ENCODE results near the gene ECM2. TPM values are rescaled to one million over a fixed set of nuclear protein-coding genes. Genes with fewer than 3 reads are reported as not detected.

Gene ECM2
- total and polyA plus RNA-seq, 2 experiments from 2014 or later, result 4.0 to 20.8 TPM

GRCh38 chr9:92478783-92479182 is 57.0 kb downstream of the ECM2 start:
- Histone ChIP-seq H3K9me2 (replicated peaks; ENCODE audit: insufficient read depth) (no peaks in the 10 kb centered on the region), H2AFZ (no peak overlapping the region), H3K27ac (peak overlapping the region; percentile 82), H3K9me3 (ENCODE audit: low read depth) (no peaks in the 10 kb centered on the region), H4K20me1 (ENCODE audit: insufficient read depth, poor library complexity, severe bottlenecking) (no peaks in the 10 kb centered on the region), H3K4me3 (no peak overlapping the region), H3K4me2 (no peak overlapping the region), H3K27me3 (no peaks in the 10 kb centered on the region), H3K79me2 (no peaks in the 10 kb centered on the region), H3K4me1 (ENCODE audit: insufficient read depth) (peaks cover 12% of the 10 kb centered on the region), H3K36me3 (replicated peaks; ENCODE audit: insufficient read depth, low read depth) (no peaks in the 10 kb centered on the region)
- WGBS (ENCODE audit: low lambda C conversion rate, missing lambda C conversion rate), result 94% methylated on average over 7 of the region's 7 CpGs
- no peak for TF ChIP-seq EZH2phosphoT487 (IDR thresholded peaks at IDR 0.05; ENCODE audit: low read depth, severe bottlenecking, unreplicated experiment)
- TF ChIP-seq CTCF (IDR thresholded peaks at IDR 0.05; ENCODE audit: poor library complexity), result no peak
- TF ChIP-seq EZH2 (IDR thresholded peaks at IDR 0.05; ENCODE audit: borderline replicate concordance), result no peak
- DNase-seq (ENCODE audit: low spot score), result no peak

GRCh38 chr9:92476962-92477361 is 58.8 kb downstream of the ECM2 start:
- H3K27ac ChIP-seq, result no peak overlapping the region
- 100% methylated on average over 1 of the region's 1 CpG for WGBS (ENCODE audit: low lambda C conversion rate, missing lambda C conversion rate)
- H3K9me3 ChIP-seq (ENCODE audit: low read depth), result no peaks in the 10 kb centered on the region
- no peak for DNase-seq (ENCODE audit: low spot score)
- H3K79me2 ChIP-seq, result no peaks in the 10 kb centered on the region
- no peaks in the 10 kb centered on the region for H3K9me2 ChIP-seq (replicated peaks; ENCODE audit: insufficient read depth)
- no peak overlapping the region for H2AFZ ChIP-seq
- H3K27me3 ChIP-seq, result no peaks in the 10 kb centered on the region
- H3K4me2 ChIP-seq, result no peak overlapping the region
- no peak overlapping the region for H3K4me3 ChIP-seq
- H4K20me1 ChIP-seq (ENCODE audit: insufficient read depth, poor library complexity, severe bottlenecking), result no peaks in the 10 kb centered on the region
- H3K36me3 ChIP-seq (replicated peaks; ENCODE audit: insufficient read depth, low read depth), result no peaks in the 10 kb centered on the region
- no peak for TF ChIP-seq CTCF (IDR thresholded peaks at IDR 0.05; ENCODE audit: poor library complexity)
- no peak for TF ChIP-seq EZH2phosphoT487 (IDR thresholded peaks at IDR 0.05; ENCODE audit: low read depth, severe bottlenecking, unreplicated experiment)
- TF ChIP-seq EZH2 (IDR thresholded peaks at IDR 0.05; ENCODE audit: borderline replicate concordance), result no peak
- peaks cover 12% of the 10 kb centered on the region for H3K4me1 ChIP-seq (ENCODE audit: insufficient read depth)

GRCh38 chr9:92474587-92474986 is 61.2 kb downstream of the ECM2 start:
- Histone ChIP-seq H3K79me2 (no peaks in the 10 kb centered on the region), H3K4me1 (ENCODE audit: insufficient read depth) (peaks cover 4% of the 10 kb centered on the region), H3K4me2 (no peak overlapping the region), H3K27ac (no peak overlapping the region), H3K9me3 (ENCODE audit: low read depth) (no peaks in the 10 kb centered on the region), H2AFZ (no peak overlapping the region), H3K9me2 (replicated peaks; ENCODE audit: insufficient read depth) (no peaks in the 10 kb centered on the region), H3K27me3 (no peaks in the 10 kb centered on the region), H4K20me1 (ENCODE audit: insufficient read depth, poor library complexity, severe bottlenecking) (no peaks in the 10 kb centered on the region), H3K4me3 (no peak overlapping the region), H3K36me3 (replicated peaks; ENCODE audit: insufficient read depth, low read depth) (no peaks in the 10 kb centered on the region)
- TF ChIP-seq EZH2 (IDR thresholded peaks at IDR 0.05; ENCODE audit: borderline replicate concordance) (no peak), EZH2phosphoT487 (IDR thresholded peaks at IDR 0.05; ENCODE audit: low read depth, severe bottlenecking, unreplicated experiment) (no peak), CTCF (IDR thresholded peaks at IDR 0.05; ENCODE audit: poor library complexity) (no peak)
- WGBS (ENCODE audit: low lambda C conversion rate, missing lambda C conversion rate), result 93% methylated on average over 3 of the region's 3 CpGs
- DNase-seq (ENCODE audit: low spot score), result no peak

DNA sequence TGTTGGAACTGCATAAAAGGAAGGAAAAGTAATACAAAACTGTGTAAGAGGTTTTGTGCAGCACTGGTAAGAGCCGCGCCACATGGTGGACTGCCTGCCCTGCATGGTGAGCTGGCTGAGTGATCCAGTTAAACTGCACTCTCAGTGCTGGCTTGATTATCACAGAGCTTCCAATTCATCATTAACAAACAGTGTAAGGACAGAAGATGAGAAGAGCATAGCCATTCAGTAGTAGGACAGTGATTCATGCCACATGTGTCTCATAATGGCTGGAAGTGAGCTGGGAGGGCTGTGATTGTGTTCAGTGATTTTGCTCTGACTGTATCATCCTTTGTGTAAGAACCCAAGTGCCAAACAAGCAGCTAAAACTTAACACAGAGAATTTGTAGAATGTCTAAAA is 67.6 kb downstream of the ECM2 start:
- DNase-seq (ENCODE audit: low spot score), result no peak
- Histone ChIP-seq H3K9me2 (replicated peaks; ENCODE audit: insufficient read depth) (no peaks in the 10 kb centered on the region), H3K4me1 (ENCODE audit: insufficient read depth) (no peaks in the 10 kb centered on the region), H2AFZ (no peak overlapping the region), H4K20me1 (ENCODE audit: insufficient read depth, poor library complexity, severe bottlenecking) (no peaks in the 10 kb centered on the region), H3K4me2 (no peak overlapping the region), H3K4me3 (no peak overlapping the region), H3K79me2 (no peaks in the 10 kb centered on the region), H3K36me3 (replicated peaks; ENCODE audit: insufficient read depth, low read depth) (no peaks in the 10 kb centered on the region), H3K27me3 (no peaks in the 10 kb centered on the region), H3K9me3 (ENCODE audit: low read depth) (no peaks in the 10 kb centered on the region), H3K27ac (no peak overlapping the region)
- TF ChIP-seq CTCF (IDR thresholded peaks at IDR 0.05; ENCODE audit: poor library complexity), result no peak
- no peak for TF ChIP-seq EZH2phosphoT487 (IDR thresholded peaks at IDR 0.05; ENCODE audit: low read depth, severe bottlenecking, unreplicated experiment)
- no peak for TF ChIP-seq EZH2 (IDR thresholded peaks at IDR 0.05; ENCODE audit: borderline replicate concordance)
- WGBS (ENCODE audit: low lambda C conversion rate, missing lambda C conversion rate), result 96% methylated on average over 2 of the region's 2 CpGs
